SK-N-SH treated with all-trans-retinoic acid at 6 μM for 48 hours (cell line): ENCODE results near the gene DCDC1.
A peak's percentile ranks its signal among the peaks of the same experiment; 100 is the strongest.

ENCODE experiments used
- ATAC-seq: fragments of 200-7000 bp; cut with Tn5 transposase; 3 replicates; pipeline ENCODE4 v1.9.1; 2020; ENCODE audit warnings: mild to moderate bottlenecking, moderate library complexity
- ARNTL ChIP-seq: fragments of 450-650 bp; formaldehyde crosslinking; IDR thresholded peaks from 2 replicates; pipeline ENCODE4 v1.5.0; 2020; ENCODE audit warnings: low read depth, mild to moderate bottlenecking, moderate library complexity, borderline replicate concordance
- BACH2 ChIP-seq: fragments of 250-450 bp; sonication (Bioruptor Pico); IDR thresholded peaks from 2 replicates; pipeline ENCODE4 v1.9.0; 2021; ENCODE audit warnings: mild to moderate bottlenecking, borderline replicate concordance
- CREB5 ChIP-seq: fragments of 250-450 bp; sonication (Bioruptor Pico); IDR thresholded peaks from 2 replicates; pipeline ENCODE4 v1.5.1; 2020; ENCODE audit warnings: low read depth, mild to moderate bottlenecking, moderate library complexity
- CSDC2 ChIP-seq: fragments of 250-450 bp; sonication (Bioruptor Pico); IDR thresholded peaks from 2 replicates; pipeline ENCODE4 v1.5.0; 2020; ENCODE audit warnings: mild to moderate bottlenecking, moderate library complexity
- CSRNP3 ChIP-seq: fragments of 250-450 bp; sonication (Bioruptor Pico); IDR thresholded peaks from 2 replicates; pipeline ENCODE4 v1.5.1; 2021; ENCODE audit warnings: mild to moderate bottlenecking, moderate library complexity
- ESRRG ChIP-seq: fragments of 250-450 bp; sonication (Bioruptor Pico); IDR thresholded peaks from 2 replicates; pipeline ENCODE4 v1.6.1; 2021; ENCODE audit warnings: mild to moderate bottlenecking
- GLIS3 ChIP-seq: fragments of 250-450 bp; sonication (Bioruptor Pico); IDR thresholded peaks from 2 replicates; pipeline ENCODE4 v1.5.0; 2020; ENCODE audit warnings: mild to moderate bottlenecking, moderate library complexity
- ISL1 ChIP-seq: fragments of 250-450 bp; sonication (Bioruptor Pico); IDR thresholded peaks from 2 replicates; pipeline ENCODE4 v2.1.2; 2022; ENCODE audit warnings: mild to moderate bottlenecking, moderate library complexity
- OSR1 ChIP-seq: fragments of 250-450 bp; sonication (Bioruptor Pico); IDR thresholded peaks from 2 replicates; pipeline ENCODE4 v1.8.0; 2022; ENCODE audit warnings: moderate library complexity, mild to moderate bottlenecking, inconsistent platforms
- PPARA ChIP-seq: fragments of 250-450 bp; sonication (Bioruptor Pico); IDR thresholded peaks from 2 replicates; pipeline ENCODE4 v1.5.0; 2020; ENCODE audit warnings: mild to moderate bottlenecking, borderline replicate concordance
- RARB ChIP-seq: fragments of 250-450 bp; sonication (Bioruptor Pico); IDR thresholded peaks from 2 replicates; pipeline ENCODE4 v1.8.0; 2021; ENCODE audit warnings: mild to moderate bottlenecking, moderate library complexity
- SNAI2 ChIP-seq: fragments of 250-450 bp; sonication (Bioruptor Pico); IDR thresholded peaks from 2 replicates; pipeline ENCODE4 v1.5.0; 2020; ENCODE audit warnings: mild to moderate bottlenecking, moderate library complexity
- TCF4 ChIP-seq: fragments of 250-450 bp; sonication (Bioruptor Pico); IDR thresholded peaks from 2 replicates; pipeline ENCODE4 v1.8.0; 2021; ENCODE audit warnings: mild to moderate bottlenecking, moderate library complexity, borderline replicate concordance
- TOX ChIP-seq: fragments of 250-450 bp; sonication (Bioruptor Pico); IDR thresholded peaks from 2 replicates; pipeline ENCODE4 v1.8.0; 2021; ENCODE audit warnings: mild to moderate bottlenecking, moderate library complexity, borderline replicate concordance
- ZC3H10 ChIP-seq: fragments of 250-450 bp; sonication (Bioruptor Pico); IDR thresholded peaks from 2 replicates; pipeline ENCODE4 v1.5.1; 2021; ENCODE audit warnings: mild to moderate bottlenecking, moderate library complexity
- ZFP3 ChIP-seq: fragments of 250-450 bp; sonication (Bioruptor Pico); IDR thresholded peaks from 2 replicates; pipeline ENCODE4 v1.5.0; 2020; ENCODE audit warnings: mild to moderate bottlenecking, moderate library complexity
- ZFP30 ChIP-seq: fragments of 450-650 bp; formaldehyde crosslinking; IDR thresholded peaks from 2 replicates; pipeline ENCODE4 v1.5.0; 2022; ENCODE audit warnings: mild to moderate bottlenecking, moderate library complexity
- ZNF565 ChIP-seq: fragments of 450-650 bp; formaldehyde crosslinking; conservative IDR thresholded peaks from 2 replicates; pipeline ENCODE4 v1.5.0; 2020; ENCODE audit warnings: low read depth, mild to moderate bottlenecking, moderate library complexity
- ZNF70 ChIP-seq: fragments of 450-650 bp; formaldehyde crosslinking; IDR thresholded peaks from 2 replicates; pipeline ENCODE4 v1.5.0; 2020; ENCODE audit warnings: mild to moderate bottlenecking, moderate library complexity
- TF ChIP-seq, protein P1 (sequence below): fragments of 250-450 bp; sonication (Bioruptor Pico); IDR thresholded peaks from 2 replicates; pipeline ENCODE4 v1.5.0; 2020; ENCODE audit warnings: mild to moderate bottlenecking, moderate library complexity
- TF ChIP-seq, protein P2 (sequence below): fragments of 250-450 bp; sonication (Bioruptor Pico); IDR thresholded peaks from 2 replicates; pipeline ENCODE4 v1.8.0; 2020; ENCODE audit warnings: mild to moderate bottlenecking, moderate library complexity, borderline replicate concordance
- TF ChIP-seq, protein P3 (sequence below): fragments of 250-450 bp; sonication (Bioruptor Pico); IDR thresholded peaks from 2 replicates; pipeline ENCODE4 v1.8.0; 2021; ENCODE audit warnings: low read depth, mild to moderate bottlenecking, moderate library complexity, borderline replicate concordance

The DCDC1 gene

DNA sequence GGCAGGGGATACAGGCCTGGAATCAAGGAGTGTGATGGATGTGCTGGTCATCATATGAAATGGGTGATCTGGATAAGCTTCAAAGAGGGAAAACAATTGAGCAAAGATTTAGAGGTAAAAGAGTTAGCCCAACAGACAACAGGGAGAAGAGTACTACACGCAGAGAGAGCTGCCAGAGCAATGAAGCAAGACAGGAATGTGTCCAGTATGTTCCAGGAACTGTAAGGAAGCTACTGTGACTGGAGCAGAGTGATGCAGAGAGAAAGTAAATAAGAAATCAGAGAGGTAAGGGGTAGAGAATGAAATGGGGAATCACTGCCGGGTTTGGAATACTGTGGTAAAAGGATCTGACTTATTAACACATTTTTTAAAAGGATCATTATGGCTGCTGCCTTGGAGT, 255.1 kb downstream of the DCDC1 start (continued):
- TF ChIP-seq CSRNP3 (CRISPR knock-in tag) (no peak), ZFP3 (no peak)

- ATAC-seq = no peak
- TF ChIP-seq, protein P1, sequence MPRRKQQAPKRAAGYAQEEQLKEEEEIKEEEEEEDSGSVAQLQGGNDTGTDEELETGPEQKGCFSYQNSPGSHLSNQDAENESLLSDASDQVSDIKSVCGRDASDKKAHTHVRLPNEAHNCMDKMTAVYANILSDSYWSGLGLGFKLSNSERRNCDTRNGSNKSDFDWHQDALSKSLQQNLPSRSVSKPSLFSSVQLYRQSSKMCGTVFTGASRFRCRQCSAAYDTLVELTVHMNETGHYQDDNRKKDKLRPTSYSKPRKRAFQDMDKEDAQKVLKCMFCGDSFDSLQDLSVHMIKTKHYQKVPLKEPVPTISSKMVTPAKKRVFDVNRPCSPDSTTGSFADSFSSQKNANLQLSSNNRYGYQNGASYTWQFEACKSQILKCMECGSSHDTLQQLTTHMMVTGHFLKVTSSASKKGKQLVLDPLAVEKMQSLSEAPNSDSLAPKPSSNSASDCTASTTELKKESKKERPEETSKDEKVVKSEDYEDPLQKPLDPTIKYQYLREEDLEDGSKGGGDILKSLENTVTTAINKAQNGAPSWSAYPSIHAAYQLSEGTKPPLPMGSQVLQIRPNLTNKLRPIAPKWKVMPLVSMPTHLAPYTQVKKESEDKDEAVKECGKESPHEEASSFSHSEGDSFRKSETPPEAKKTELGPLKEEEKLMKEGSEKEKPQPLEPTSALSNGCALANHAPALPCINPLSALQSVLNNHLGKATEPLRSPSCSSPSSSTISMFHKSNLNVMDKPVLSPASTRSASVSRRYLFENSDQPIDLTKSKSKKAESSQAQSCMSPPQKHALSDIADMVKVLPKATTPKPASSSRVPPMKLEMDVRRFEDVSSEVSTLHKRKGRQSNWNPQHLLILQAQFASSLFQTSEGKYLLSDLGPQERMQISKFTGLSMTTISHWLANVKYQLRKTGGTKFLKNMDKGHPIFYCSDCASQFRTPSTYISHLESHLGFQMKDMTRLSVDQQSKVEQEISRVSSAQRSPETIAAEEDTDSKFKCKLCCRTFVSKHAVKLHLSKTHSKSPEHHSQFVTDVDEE (CRISPR knock-in tag) = no peak
- TF ChIP-seq TCF4 (CRISPR knock-in tag) (no peak), GLIS3 (CRISPR knock-in tag) (no peak), ESRRG (CRISPR knock-in tag) (no peak)
Observed at GRCh38 chr11:31110830-31111229, 258.7 kb downstream of the DCDC1 start.

GRCh38 chr11:31109446-31109845, 260.1 kb downstream of the DCDC1 start:
- TF ChIP-seq ZNF565 (CRISPR knock-in tag) (no peak), RARB (CRISPR knock-in tag) (no peak), ZFP3 (no peak), CSRNP3 (CRISPR knock-in tag) (no peak), CREB5 (CRISPR knock-in tag) (no peak), BACH2 (CRISPR knock-in tag) (no peak), TCF4 (CRISPR knock-in tag) (no peak)
- ATAC-seq = no peak

DNA sequence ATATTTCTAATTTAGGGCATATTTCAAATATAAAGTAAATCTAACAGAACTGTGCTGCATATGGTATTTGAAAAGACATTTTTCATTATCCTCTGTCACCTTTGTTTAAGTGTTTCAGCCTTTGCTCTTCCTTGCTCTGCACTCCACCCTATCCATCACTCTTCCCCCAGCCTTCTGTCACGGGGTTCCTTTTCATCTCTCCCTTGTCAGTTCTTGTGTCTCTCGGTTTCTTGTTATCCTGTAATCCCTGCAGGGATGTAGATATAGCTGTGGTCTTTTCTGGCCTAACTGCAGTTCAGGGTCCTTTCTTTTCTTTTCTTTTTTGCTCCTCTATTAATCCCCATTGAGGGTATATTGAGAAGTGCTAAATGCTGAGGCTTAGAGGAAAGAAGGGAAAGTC, 261.9 kb downstream of the DCDC1 start:
- no peak for ATAC-seq
- TF ChIP-seq TOX = no peak
- TF ChIP-seq, protein P2, sequence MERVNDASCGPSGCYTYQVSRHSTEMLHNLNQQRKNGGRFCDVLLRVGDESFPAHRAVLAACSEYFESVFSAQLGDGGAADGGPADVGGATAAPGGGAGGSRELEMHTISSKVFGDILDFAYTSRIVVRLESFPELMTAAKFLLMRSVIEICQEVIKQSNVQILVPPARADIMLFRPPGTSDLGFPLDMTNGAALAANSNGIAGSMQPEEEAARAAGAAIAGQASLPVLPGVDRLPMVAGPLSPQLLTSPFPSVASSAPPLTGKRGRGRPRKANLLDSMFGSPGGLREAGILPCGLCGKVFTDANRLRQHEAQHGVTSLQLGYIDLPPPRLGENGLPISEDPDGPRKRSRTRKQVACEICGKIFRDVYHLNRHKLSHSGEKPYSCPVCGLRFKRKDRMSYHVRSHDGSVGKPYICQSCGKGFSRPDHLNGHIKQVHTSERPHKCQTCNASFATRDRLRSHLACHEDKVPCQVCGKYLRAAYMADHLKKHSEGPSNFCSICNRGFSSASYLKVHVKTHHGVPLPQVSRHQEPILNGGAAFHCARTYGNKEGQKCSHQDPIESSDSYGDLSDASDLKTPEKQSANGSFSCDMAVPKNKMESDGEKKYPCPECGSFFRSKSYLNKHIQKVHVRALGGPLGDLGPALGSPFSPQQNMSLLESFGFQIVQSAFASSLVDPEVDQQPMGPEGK (CRISPR knock-in tag) = no peak
- TF ChIP-seq, all 23 proteins: peak for 0

- peak; percentile 82 for ATAC-seq
- TF ChIP-seq, protein P3, sequence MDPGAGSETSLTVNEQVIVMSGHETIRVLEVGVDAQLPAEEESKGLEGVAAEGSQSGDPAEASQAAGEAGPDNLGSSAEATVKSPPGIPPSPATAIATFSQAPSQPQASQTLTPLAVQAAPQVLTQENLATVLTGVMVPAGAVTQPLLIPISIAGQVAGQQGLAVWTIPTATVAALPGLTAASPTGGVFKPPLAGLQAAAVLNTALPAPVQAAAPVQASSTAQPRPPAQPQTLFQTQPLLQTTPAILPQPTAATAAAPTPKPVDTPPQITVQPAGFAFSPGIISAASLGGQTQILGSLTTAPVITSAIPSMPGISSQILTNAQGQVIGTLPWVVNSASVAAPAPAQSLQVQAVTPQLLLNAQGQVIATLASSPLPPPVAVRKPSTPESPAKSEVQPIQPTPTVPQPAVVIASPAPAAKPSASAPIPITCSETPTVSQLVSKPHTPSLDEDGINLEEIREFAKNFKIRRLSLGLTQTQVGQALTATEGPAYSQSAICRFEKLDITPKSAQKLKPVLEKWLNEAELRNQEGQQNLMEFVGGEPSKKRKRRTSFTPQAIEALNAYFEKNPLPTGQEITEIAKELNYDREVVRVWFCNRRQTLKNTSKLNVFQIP = no peak
- TF ChIP-seq RARB (CRISPR knock-in tag) = no peak
- no peak for TF ChIP-seq CSRNP3 (CRISPR knock-in tag)
- TF ChIP-seq GLIS3 (CRISPR knock-in tag) = no peak
- no peak for TF ChIP-seq ZNF565 (CRISPR knock-in tag)
- TF ChIP-seq ISL1 (CRISPR knock-in tag) = no peak
- no peak for TF ChIP-seq ZFP3
- no peak for TF ChIP-seq ARNTL
- no peak for TF ChIP-seq ZC3H10 (CRISPR knock-in tag)
- TF ChIP-seq ZFP30 (CRISPR knock-in tag) = no peak
- TF ChIP-seq PPARA = no peak
- TF ChIP-seq SNAI2 (CRISPR knock-in tag) = no peak
- no peak for TF ChIP-seq ZNF70
- no peak for TF ChIP-seq TCF4 (CRISPR knock-in tag)
- TF ChIP-seq BACH2 (CRISPR knock-in tag) = no peak
- no peak for TF ChIP-seq OSR1 (CRISPR knock-in tag)
- TF ChIP-seq ESRRG (CRISPR knock-in tag) = no peak
- no peak for TF ChIP-seq CSDC2 (CRISPR knock-in tag)
Observed at GRCh38 chr11:31106968-31107576, 262.5 kb downstream of the DCDC1 start.
